BLaER1 treated with 17β-estradiol and CSF1 and Interleukin-3, amounts not matched to agents 10 nM and 100 nM (cell line): Measurements from ENCODE around the gene KCNH2.

Experiments
- H3K27ac ChIP-seq, 11 experiments: shearing (Covaris generic); formaldehyde crosslinking; 2 replicates each; pipeline ENCODE4 v1.8.1; 2022
- H3K27me3 ChIP-seq, 11 experiments: shearing (Covaris generic); formaldehyde crosslinking; 2 replicates each; pipeline ENCODE4 v1.8.1; 2022
- H3K36me3 ChIP-seq, 11 experiments: shearing (Covaris generic); formaldehyde crosslinking; 2 replicates each; pipeline ENCODE4 v1.8.1; 2022
- H3K4me1 ChIP-seq, 10 experiments: shearing (Covaris generic); formaldehyde crosslinking; 2 replicates each; pipeline ENCODE4 v1.8.1; 2022
- H3K4me2 ChIP-seq, 11 experiments: shearing (Covaris generic); formaldehyde crosslinking; 2 replicates each; pipeline ENCODE4 v1.8.1; 2022
- H3K4me3 ChIP-seq, 10 experiments: shearing (Covaris generic); formaldehyde crosslinking; 2 replicates each; pipeline ENCODE4 v1.8.1; 2022
- H3K9ac ChIP-seq, 11 experiments: shearing (Covaris generic); formaldehyde crosslinking; 2 replicates each; pipeline ENCODE4 v1.8.1; 2022
- H3K9me3 ChIP-seq, 11 experiments: shearing (Covaris generic); formaldehyde crosslinking; replicated peaks in 1 of 11; 2 replicates each; pipeline ENCODE4 v1.8.1; 2022
- H4K20me1 ChIP-seq, 11 experiments: shearing (Covaris generic); formaldehyde crosslinking; 2 replicates each; pipeline ENCODE4 v1.8.1; 2022
- Cebpa-rat ChIP-seq, 11 experiments: shearing (Covaris generic); IDR thresholded peaks; 2 replicates each; pipeline ENCODE4 v1.8.1; 2022

Gene KCNH2

GRCh38 chr7:151020231-151020630, 42.1 kb upstream of the KCNH2 start:
- Histone ChIP-seq H3K27ac (no peak overlapping the region), H3K4me2 (peak overlapping the region in 8 of 11 experiments; percentile 1 to 99 (median 94); a peak in 14 of 22 replicates), H3K9me3 (no peaks in the 10 kb centered on the region), H3K4me3 (no peak overlapping the region), H3K36me3 (no peaks in the 10 kb centered on the region; a peak in 1 of 22 replicates), H3K9ac (0 out of 22 replicates have a peak overlapping the region, but pooled peaks of 1 of the 11 experiments have one; percentile 29), H4K20me1 (no peaks in the 10 kb centered on the region; a peak in 1 of 22 replicates), H3K4me1 (peaks cover 34 to 65% (median 60%) of the 10 kb centered on the region in 10 experiments), H3K27me3 (peaks cover 13 to 39% (median 18%) of the 10 kb centered on the region in 11 experiments; a peak in 21 of 22 replicates)
- TF ChIP-seq Cebpa-rat (IDR thresholded peaks at IDR 0.05) = no peak

- Histone ChIP-seq H3K9me3 (no peaks in the 10 kb centered on the region), H3K27ac (peak overlapping the region in 5 of 11 experiments; percentile 38 to 57 (median 50); a peak in 6 of 22 replicates), H3K36me3 (no peaks in the 10 kb centered on the region; a peak in 1 of 22 replicates), H3K9ac (peak overlapping the region in 7 of 11 experiments; percentile 17 to 72 (median 64); a peak in 11 of 22 replicates), H3K27me3 (peaks cover 13 to 39% (median 18%) of the 10 kb centered on the region in 11 experiments; a peak in 21 of 22 replicates), H3K4me2 (peak overlapping the region; percentile 84 to 99 (median 96)), H3K4me3 (peak overlapping the region in 9 of 10 experiments; percentile 41 to 67 (median 50); a peak in 17 of 20 replicates), H3K4me1 (peaks cover 39 to 77% (median 70%) of the 10 kb centered on the region in 10 experiments), H4K20me1 (no peaks in the 10 kb centered on the region; a peak in 1 of 22 replicates)
- TF ChIP-seq Cebpa-rat (IDR thresholded peaks at IDR 0.05) = no peak
Measured at GRCh38 chr7:151019130-151019447, 41.0 kb upstream of the KCNH2 start.

GRCh38 chr7:151018421-151019129, 40.5 kb upstream of the KCNH2 start:
- peak overlapping the region in 10 of 11 experiments; percentile 17 to 72 (median 56); a peak in 18 of 22 replicates for H3K9ac ChIP-seq
- TF ChIP-seq Cebpa-rat (IDR thresholded peaks at IDR 0.05) = no peak

GRCh38 chr7:151017953-151018420, 39.9 kb upstream of the KCNH2 start:
- Histone ChIP-seq H4K20me1 (no peaks in the 10 kb centered on the region; a peak in 1 of 22 replicates), H3K36me3 (no peaks in the 10 kb centered on the region; a peak in 1 of 22 replicates), H3K9ac (peak overlapping the region; percentile 25 to 72 (median 54); a peak in 19 of 22 replicates), H3K9me3 (no peaks in the 10 kb centered on the region), H3K27ac (peak overlapping the region in 9 of 11 experiments; percentile 38 to 57 (median 50); a peak in 15 of 22 replicates), H3K4me3 (peak overlapping the region; percentile 41 to 67 (median 48)), H3K4me2 (peak overlapping the region; percentile 84 to 99 (median 96)), H3K27me3 (peaks cover 13 to 41% (median 22%) of the 10 kb centered on the region in 11 experiments; a peak in 21 of 22 replicates), H3K4me1 (peaks cover 36 to 77% (median 69%) of the 10 kb centered on the region in 10 experiments)
- TF ChIP-seq Cebpa-rat (IDR thresholded peaks at IDR 0.05) = no peak

More at GRCh38 chr7:151018421-151019129, 40.5 kb upstream of the KCNH2 start:
- H3K4me2 ChIP-seq = peak overlapping the region; percentile 84 to 99 (median 96)
- H3K4me1 ChIP-seq = peaks cover 38 to 78% (median 71%) of the 10 kb centered on the region in 10 experiments
- peaks cover 13 to 39% (median 22%) of the 10 kb centered on the region in 11 experiments; a peak in 21 of 22 replicates for H3K27me3 ChIP-seq
- peak overlapping the region; percentile 41 to 67 (median 48) for H3K4me3 ChIP-seq
- H4K20me1 ChIP-seq = no peaks in the 10 kb centered on the region; a peak in 1 of 22 replicates
- H3K9me3 ChIP-seq = no peaks in the 10 kb centered on the region
- H3K36me3 ChIP-seq = no peaks in the 10 kb centered on the region; a peak in 1 of 22 replicates
- H3K27ac ChIP-seq = peak overlapping the region in 9 of 11 experiments; percentile 38 to 57 (median 50); a peak in 16 of 22 replicates

- Histone ChIP-seq H3K9ac (peak overlapping the region in 10 of 11 experiments; percentile 27 to 72 (median 56); a peak in 17 of 22 replicates), H3K9me3 (no peaks in the 10 kb centered on the region), H3K4me3 (peak overlapping the region in 9 of 10 experiments; percentile 44 to 67 (median 50); a peak in 15 of 20 replicates), H3K36me3 (no peaks in the 10 kb centered on the region; a peak in 1 of 22 replicates), H3K4me1 (peaks cover 40 to 79% (median 72%) of the 10 kb centered on the region in 10 experiments), H3K27me3 (peaks cover 13 to 42% (median 22%) of the 10 kb centered on the region in 11 experiments; a peak in 21 of 22 replicates), H3K27ac (peak overlapping the region in 2 of 11 experiments; percentile 41 to 56; a peak in 3 of 22 replicates), H4K20me1 (no peaks in the 10 kb centered on the region; a peak in 1 of 22 replicates), H3K4me2 (peak overlapping the region; percentile 84 to 99 (median 96))
- no peak for TF ChIP-seq Cebpa-rat (IDR thresholded peaks at IDR 0.05)
Measured at GRCh38 chr7:151017370-151017952, 39.3 kb upstream of the KCNH2 start.

GRCh38 chr7:151016942-151017341, 38.8 kb upstream of the KCNH2 start:
- no peak for TF ChIP-seq Cebpa-rat (IDR thresholded peaks at IDR 0.05)
- peaks cover 45 to 85% (median 77%) of the 10 kb centered on the region in 10 experiments for H3K4me1 ChIP-seq
- H3K27me3 ChIP-seq = peaks cover 13 to 42% (median 22%) of the 10 kb centered on the region in 11 experiments; a peak in 21 of 22 replicates
- H3K9ac ChIP-seq = no peak overlapping the region
- no peak overlapping the region for H3K27ac ChIP-seq
- H3K4me2 ChIP-seq = peak overlapping the region; percentile 84 to 99 (median 96); a peak in 20 of 22 replicates
- no peak overlapping the region; a peak in 1 of 20 replicates for H3K4me3 ChIP-seq
- no peaks in the 10 kb centered on the region for H3K9me3 ChIP-seq
- H4K20me1 ChIP-seq = no peaks in the 10 kb centered on the region; a peak in 1 of 22 replicates
- no peaks in the 10 kb centered on the region; a peak in 1 of 22 replicates for H3K36me3 ChIP-seq

- Histone ChIP-seq H3K4me1 (peaks cover 50 to 89% (median 81%) of the 10 kb centered on the region in 10 experiments), H3K27ac (no peak overlapping the region), H3K9me3 (no peaks in the 10 kb centered on the region), H3K4me2 (peak overlapping the region in 10 of 11 experiments; percentile 84 to 99 (median 96); a peak in 15 of 22 replicates), H4K20me1 (no peaks in the 10 kb centered on the region; a peak in 1 of 22 replicates), H3K36me3 (no peaks in the 10 kb centered on the region; a peak in 1 of 22 replicates), H3K9ac (no peak overlapping the region), H3K4me3 (no peak overlapping the region), H3K27me3 (peaks cover 13 to 42% (median 22%) of the 10 kb centered on the region in 11 experiments; a peak in 21 of 22 replicates)
- TF ChIP-seq Cebpa-rat (IDR thresholded peaks at IDR 0.05) = no peak
Measured at GRCh38 chr7:151016505-151016904, 38.4 kb upstream of the KCNH2 start.

GRCh38 chr7:151015967-151016366, 37.8 kb upstream of the KCNH2 start:
- no peak overlapping the region for H3K4me3 ChIP-seq
- no peak overlapping the region for H3K27ac ChIP-seq
- peaks cover 13 to 42% (median 22%) of the 10 kb centered on the region in 11 experiments; a peak in 21 of 22 replicates for H3K27me3 ChIP-seq
- H3K9me3 ChIP-seq = no peaks in the 10 kb centered on the region
- peaks cover 55 to 94% (median 85%) of the 10 kb centered on the region in 10 experiments for H3K4me1 ChIP-seq
- H3K4me2 ChIP-seq = peak overlapping the region in 1 of 11 experiments; percentile 84; a peak in 2 of 22 replicates
- H4K20me1 ChIP-seq = no peaks in the 10 kb centered on the region; a peak in 1 of 22 replicates
- H3K9ac ChIP-seq = no peak overlapping the region
- TF ChIP-seq Cebpa-rat (IDR thresholded peaks at IDR 0.05) = no peak
- no peaks in the 10 kb centered on the region; a peak in 1 of 22 replicates for H3K36me3 ChIP-seq
